GM11168 (cell line): Measurements from ENCODE around the gene CSMD2.

Experiments
- in situ Hi-C: fragments of 300-500 bp; cut with MboI; formaldehyde crosslinking; loops from one replicate; pipeline ENCODE4 v1.12.0; 2022; ENCODE audit warnings: low sequenced_read_pairs; ENCODE audit not compliant: unreplicated experiment

CSMD2 gene

DNA sequence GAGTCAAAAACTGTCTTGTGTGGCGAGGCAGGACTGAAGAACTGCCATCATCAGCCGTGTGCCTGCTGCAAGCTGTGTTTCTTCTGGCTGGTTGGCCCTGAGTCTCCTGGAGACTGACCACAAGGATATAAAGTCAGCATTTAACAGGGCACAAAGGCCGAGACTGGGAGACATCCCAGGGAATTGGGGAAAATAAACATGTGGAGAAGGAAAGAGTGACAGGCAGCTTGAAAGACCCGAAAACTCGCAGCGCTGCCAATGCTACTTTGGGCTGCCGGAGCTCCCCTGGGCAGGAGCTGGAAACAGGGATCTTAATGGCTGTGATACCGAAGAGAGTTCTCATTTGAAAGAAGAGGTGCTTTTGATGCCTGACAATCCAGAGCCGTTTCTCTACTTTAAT is 426.5 kb downstream of the CSMD2 start:
- in situ Hi-C loops = no loop called here

DNA sequence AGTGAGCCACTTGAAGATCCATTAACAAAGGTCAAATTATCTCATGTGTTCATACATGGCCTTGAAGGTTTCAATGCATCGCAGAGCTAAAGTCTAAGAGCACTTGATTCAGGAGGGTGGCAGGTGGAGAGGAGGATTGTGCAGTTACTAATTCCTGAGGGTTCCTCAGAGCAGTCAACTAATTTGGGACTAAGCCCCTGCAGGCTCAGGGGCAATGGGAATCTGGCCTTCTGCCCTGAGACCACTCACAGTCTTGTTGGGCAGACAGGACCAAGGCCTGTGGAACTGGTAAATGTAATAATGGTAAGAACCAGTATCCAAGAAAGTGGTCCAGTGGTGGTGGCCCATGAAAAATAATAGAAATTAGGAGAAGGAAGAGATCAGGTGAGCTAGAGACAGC is 428.5 kb downstream of the CSMD2 start:
- in situ Hi-C loops = no loop called here

DNA sequence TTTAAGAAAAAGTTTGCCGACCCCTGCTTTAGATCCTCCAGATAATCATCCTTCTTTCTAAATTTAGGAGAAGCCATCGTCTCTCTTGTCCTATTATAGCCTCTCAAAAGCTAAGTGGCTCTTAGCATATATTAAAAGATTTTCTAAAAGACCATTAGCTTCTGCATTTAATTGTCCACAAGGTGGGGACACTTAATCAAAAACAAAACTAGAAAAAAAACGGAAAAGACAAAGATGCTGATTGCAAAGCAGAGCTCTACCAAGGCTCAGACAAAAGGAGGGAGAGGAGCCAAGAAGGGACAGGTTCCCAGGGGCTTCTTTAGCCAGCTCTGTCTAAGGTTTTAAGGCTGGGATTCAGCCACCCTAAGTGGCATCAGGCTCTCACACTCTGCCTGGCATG is 429.4 kb downstream of the CSMD2 start:
- in situ Hi-C loops = no loop called here

- in situ Hi-C loops = no loop called here
These were observed 437.7 kb downstream of the CSMD2 start for GRCh38 chr1:33727310-33727709.

GRCh38 chr1:33726274-33726804 is 438.7 kb downstream of the CSMD2 start:
- in situ Hi-C loops = no loop called here

GRCh38 chr1:33725556-33726160 is 439.4 kb downstream of the CSMD2 start:
- in situ Hi-C loops = no loop called here

- in situ Hi-C loops = no loop called here
These were observed 440.0 kb downstream of the CSMD2 start for GRCh38 chr1:33725037-33725436.

DNA sequence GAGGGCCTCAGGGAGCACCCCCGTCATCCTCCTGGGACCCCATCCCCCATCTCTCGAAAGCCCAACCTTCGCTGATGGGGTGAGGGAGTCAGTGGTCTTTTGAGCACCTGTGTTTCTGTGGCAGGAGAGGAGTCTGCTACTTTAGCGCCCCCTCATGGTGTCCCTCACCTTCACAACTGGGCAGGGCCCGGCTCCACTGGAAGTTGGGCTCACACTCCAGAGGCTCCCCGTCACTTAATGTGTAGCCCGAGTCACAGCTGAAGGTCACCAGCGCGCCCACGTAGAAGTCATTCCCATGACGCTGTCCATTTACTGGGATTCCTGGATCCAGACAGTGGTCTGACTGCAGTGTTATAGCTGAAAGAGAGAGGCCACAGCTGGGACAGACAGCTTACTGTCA is 440.7 kb downstream of the CSMD2 start:
- in situ Hi-C loops = no loop called here

GRCh38 chr1:33723251-33723650 is 441.8 kb downstream of the CSMD2 start:
- in situ Hi-C loops = no loop called here

DNA sequence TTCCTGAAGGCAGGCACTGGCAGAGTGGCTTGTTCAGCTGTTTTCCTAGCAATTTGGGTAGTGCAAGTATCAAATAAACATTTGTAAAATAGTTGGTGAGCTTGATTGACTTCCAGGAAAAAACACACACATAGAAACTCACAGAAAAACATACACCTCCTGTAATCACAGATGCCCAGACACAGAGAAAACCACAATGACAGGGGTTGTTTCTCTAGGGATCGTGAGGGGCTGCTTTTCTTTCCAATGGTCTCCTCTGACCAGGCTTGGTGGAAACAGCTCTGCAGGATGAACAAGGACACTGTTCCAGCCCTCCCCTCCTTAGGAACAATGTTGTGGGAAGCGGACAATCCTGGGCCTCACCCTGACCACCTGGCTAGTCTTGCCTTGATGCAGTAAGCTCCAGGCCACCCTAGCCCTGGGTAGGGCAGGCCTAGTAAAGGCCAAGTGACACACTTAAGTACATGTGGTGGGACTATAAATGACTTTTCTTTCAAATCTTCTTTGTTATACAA is 443.7 kb downstream of the CSMD2 start:
- in situ Hi-C loops = no loop called here

DNA sequence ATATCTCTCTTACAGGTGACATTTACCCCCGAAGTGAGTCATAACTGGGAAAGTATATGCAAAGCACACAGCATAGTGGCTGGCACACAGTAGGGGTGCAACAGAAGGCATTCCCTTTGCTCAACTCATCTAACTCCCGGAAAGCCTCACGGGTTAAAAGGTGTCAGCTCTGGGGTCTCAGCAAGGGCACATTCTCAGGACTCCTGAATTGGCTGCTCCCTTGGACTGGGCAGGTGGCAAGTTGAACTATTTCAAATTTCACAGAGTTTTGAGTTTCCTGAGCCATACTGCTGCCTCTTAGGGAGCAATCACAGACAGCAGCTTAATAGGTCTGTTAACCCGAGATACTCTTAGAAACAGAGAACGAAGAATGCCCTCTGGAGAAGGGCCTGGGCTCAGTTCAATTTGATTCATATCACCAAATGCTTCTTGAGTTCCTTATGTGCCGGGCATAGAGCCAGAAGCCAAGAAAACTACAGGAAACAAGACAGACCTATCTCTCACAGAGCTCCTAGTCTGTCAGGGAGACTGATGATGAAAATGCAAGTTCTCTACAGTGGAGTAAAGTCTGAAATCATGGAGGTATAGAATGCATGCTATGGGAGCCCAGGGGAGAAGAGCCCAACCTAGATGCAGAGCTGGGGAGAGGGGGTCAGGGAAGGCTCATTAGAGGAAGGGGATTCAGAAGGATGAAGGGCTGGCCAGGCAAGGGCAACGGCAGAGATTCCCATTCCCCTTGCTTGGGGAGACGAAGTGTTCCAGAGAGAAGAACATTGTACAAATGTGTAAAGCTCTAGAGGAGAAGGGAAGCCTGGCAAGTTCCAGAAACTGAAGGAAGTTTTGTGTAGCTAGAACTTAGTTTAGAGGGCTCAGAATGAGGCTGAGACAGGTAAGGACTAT is 445.0 kb downstream of the CSMD2 start:
- in situ Hi-C loops = no loop called here

- in situ Hi-C loops = no loop called here
These were observed 445.7 kb downstream of the CSMD2 start for GRCh38 chr1:33719326-33719725.

DNA sequence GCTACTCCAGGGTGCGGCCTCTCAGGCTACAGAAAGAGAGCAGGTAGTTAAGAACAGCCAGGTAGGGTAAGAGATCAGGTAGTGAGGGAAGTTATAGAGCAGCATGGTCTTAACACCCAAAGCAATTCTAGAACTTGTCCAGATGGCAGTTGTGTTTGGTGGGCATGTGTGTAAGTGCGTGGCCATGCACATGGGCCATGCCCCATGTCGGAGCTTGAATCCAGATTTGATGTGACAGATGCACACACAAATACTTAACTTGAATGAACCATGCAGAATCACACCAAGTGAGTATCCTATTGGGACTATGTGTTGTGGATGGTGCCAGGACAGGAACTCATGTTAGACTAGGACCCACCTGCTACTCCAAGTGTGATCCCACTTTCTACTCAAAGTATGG is 446.8 kb downstream of the CSMD2 start:
- in situ Hi-C loops = no loop called here

- in situ Hi-C loops = no loop called here
These were observed 447.9 kb downstream of the CSMD2 start for GRCh38 chr1:33716976-33717688.

DNA sequence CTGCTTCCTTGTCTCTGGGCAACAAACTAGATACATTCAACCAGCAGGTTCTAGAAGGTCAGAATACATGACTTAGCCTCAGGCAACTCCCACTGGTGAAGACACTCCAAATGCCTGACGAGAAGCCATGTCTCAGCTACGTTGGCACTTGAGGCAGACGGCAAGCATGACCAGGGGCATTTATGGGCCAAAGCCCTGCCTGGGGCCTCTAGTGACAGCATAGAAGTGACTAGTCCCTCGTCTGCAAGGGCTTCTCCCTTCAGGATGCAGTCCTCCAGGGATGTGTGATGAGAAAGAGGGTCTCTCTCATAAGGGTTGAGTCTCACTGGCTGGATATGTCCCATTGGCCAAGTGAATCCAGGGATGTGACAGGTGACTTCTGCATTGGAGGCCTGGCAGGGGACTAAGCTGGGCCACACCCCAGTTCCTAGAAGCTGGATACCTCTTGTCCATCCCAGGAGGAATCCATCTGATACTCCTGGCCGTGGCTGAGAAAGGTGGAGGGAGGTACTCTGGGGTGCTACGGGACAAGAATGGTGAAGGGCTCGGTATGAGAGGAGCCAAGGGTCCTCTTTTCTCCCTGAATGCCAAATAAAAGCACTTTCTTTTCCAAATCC is 449.7 kb downstream of the CSMD2 start:
- in situ Hi-C loops = no loop called here

DNA sequence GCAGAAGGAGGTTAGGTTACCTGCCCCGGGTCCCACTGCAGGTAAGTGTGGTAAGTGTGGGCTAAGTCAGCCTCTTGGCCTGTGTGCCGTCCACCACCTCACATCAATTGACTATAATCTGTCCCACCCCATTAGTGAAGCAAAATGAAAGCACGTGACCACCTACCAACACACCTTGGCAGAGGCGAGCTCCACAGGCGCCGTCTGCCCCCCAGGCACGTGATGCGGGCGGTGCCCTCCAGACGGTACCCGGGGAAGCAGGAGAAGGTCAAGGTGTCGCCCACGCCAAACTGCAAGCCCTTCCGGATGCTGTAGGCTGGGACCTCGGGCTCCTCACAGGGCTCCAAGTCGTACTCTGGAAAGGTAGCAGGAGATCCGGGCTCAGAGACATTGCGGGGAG is 450.6 kb downstream of the CSMD2 start:
- in situ Hi-C loops = no loop called here

DNA sequence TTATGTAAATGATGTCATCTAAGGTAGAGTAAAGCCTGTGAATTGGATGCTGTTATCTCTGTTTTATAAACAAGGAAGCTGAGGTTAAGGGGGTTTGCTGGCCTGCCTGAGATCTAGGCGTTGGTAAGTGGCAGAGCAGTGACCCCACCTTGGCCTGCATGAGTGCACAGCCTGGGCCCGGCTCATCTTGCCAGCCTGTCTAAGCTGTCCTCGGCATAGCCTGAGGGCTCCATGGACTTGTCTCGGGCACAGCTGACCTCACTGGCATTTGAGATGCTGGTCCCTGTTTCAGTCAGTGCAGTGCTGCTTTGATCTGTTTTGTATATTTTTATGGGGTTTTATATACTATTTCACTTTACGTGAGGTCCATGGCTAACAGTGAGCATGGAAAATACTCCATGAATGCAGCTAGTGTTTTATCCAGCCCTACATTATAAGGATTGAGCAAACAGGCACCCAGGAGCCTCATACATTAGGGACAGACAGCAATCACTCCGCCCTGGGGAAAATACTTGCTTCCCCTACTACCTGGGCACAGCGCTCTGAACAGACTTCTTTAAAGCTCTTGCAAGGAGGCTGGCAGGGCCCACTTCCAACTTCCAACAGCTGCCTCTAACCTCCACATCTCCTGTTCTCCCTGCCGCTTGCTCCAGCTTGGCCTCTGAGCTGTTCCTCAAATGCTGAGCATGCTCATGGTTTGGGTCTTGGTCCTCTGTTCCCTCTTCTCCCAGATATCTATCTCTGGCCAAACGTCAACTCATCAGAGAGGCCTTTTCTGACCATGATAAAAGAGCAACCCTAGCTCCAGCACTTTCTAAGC is 451.8 kb downstream of the CSMD2 start:
- in situ Hi-C loops = no loop called here

DNA sequence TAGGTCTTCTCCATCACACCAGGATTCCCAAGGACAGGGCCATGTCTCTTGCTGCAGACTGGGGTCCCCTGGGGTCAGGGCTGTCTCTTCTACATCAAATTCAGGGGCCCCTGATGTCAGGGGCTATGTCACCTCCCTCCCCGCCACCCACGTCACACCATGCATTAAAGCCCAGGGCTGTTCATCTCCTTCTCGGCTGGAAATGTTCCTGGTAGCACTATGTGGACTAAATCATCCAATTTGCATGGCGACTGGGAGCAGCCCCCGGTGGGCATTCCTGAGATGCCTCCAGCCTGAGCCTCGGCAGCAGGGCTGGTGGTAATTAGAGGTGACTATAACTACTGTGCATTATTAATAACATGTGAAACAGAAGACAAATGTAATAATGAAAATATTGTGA is 452.8 kb downstream of the CSMD2 start:
- in situ Hi-C loops = no loop called here

- in situ Hi-C loops = no loop called here
These were observed 453.5 kb downstream of the CSMD2 start for GRCh38 chr1:33711511-33711910.

DNA sequence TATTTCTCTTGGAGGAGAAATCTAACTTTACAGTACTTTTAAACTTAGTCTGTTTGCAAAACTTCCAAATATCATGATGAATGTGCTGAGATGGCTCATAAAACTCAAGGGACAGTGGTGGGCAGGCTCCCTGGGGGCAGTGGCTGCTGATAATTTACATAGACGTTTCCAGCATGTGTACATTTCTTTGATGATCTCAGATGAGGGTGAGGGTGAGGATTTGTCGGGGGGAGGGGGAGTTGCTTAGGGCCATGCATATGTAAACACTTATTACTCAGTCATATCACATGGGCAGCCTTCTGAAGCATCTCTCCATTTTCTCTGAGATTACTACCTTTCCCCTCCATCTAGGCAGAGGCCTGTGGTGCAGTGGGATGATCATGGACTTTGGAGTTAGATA is 454.1 kb downstream of the CSMD2 start:
- in situ Hi-C loops = no loop called here
